ENCODE measurements around the gene ZNF581. TPM values are rescaled to one million over a fixed set of nuclear protein-coding genes. Genes with fewer than 3 reads are reported as not detected.

ZNF581 gene
- total RNA-seq, 3 donors from 2014 or later (not counting 1 experiment from before 2014, with no cell fraction given), result 15.4 to 21.9 (median 19.0) TPM

GRCh38 chr19:55676889-55677505 lies 33.5 kb downstream of the ZNF581 start:
- H3K9me3 ChIP-seq (ENCODE audit: control insufficient read depth, insufficient read depth, low read length), result no peaks in the 10 kb centered on the region
- H3K27ac Mint-ChIP-seq, result peak overlapping the region; percentile 88 to 99
- H3K4me3 Mint-ChIP-seq, result peak overlapping the region; percentile 93
- intact Hi-C loops (cut with micrococcal nuclease), result no loop called here
- no peaks in the 10 kb centered on the region for H3K27me3 ChIP-seq (ENCODE audit: control insufficient read depth, insufficient read depth, low read length)
- H3K4me1 Mint-ChIP-seq, result peaks cover 45 to 49% of the 10 kb centered on the region in 2 donors
- peaks cover 40% of the 10 kb centered on the region for H3K36me3 ChIP-seq (ENCODE audit: control insufficient read depth, insufficient read depth, low read length)
- H3K9me3 Mint-ChIP-seq, result no peaks in the 10 kb centered on the region
- H3K36me3 Mint-ChIP-seq, result no peaks in the 10 kb centered on the region
- 89% methylated on average over 7 of the region's 7 CpGs for WGBS (ENCODE audit: insufficient coverage)
- ATAC-seq, result no peak
- H3K27me3 Mint-ChIP-seq (ENCODE audit: low read depth in 2 of 2), result no peaks in the 10 kb centered on the region
- peaks cover 59% of the 10 kb centered on the region for H3K4me1 ChIP-seq (ENCODE audit: control insufficient read depth, insufficient read depth, low read length)
- DNase-seq, result no peak
- no peak for TF ChIP-seq CTCF (IDR thresholded peaks at IDR 0.05)
- H3K27ac ChIP-seq (ENCODE audit: low read length), result peak overlapping the region; percentile 76
- no peak overlapping the region for H3K4me3 ChIP-seq (ENCODE audit: low read length)

GRCh38 chr19:55677572-55678028 lies 34.2 kb downstream of the ZNF581 start:
- no peak for ATAC-seq
- Histone ChIP-seq H3K9me3 (ENCODE audit: control insufficient read depth, insufficient read depth, low read length) (no peaks in the 10 kb centered on the region), H3K36me3 (ENCODE audit: control insufficient read depth, insufficient read depth, low read length) (peaks cover 41% of the 10 kb centered on the region), H3K4me1 (ENCODE audit: control insufficient read depth, insufficient read depth, low read length) (peaks cover 59% of the 10 kb centered on the region), H3K27me3 (ENCODE audit: control insufficient read depth, insufficient read depth, low read length) (no peaks in the 10 kb centered on the region), H3K4me3 (ENCODE audit: low read length) (no peak overlapping the region), H3K27ac (ENCODE audit: low read length) (peak overlapping the region; percentile 76)
- no peak for DNase-seq
- TF ChIP-seq CTCF (IDR thresholded peaks at IDR 0.05), result no peak
- H3K4me3 Mint-ChIP-seq, result peak overlapping the region; percentile 29
- WGBS (ENCODE audit: insufficient coverage), result 83% methylated on average over 6 of the region's 6 CpGs
- peaks cover 45 to 49% of the 10 kb centered on the region in 2 donors for H3K4me1 Mint-ChIP-seq
- H3K27me3 Mint-ChIP-seq (ENCODE audit: low read depth in 2 of 2), result no peaks in the 10 kb centered on the region
- H3K27ac Mint-ChIP-seq, result peak overlapping the region; percentile 65 to 88
- intact Hi-C loops (cut with micrococcal nuclease), result no loop called here
- H3K9me3 Mint-ChIP-seq, result no peaks in the 10 kb centered on the region
- H3K36me3 Mint-ChIP-seq, result no peaks in the 10 kb centered on the region

GRCh38 chr19:55678121-55678671 lies 34.7 kb downstream of the ZNF581 start:
- Histone ChIP-seq H3K27ac (ENCODE audit: low read length) (peak overlapping the region; percentile 76), H3K27me3 (ENCODE audit: control insufficient read depth, insufficient read depth, low read length) (no peaks in the 10 kb centered on the region), H3K9me3 (ENCODE audit: control insufficient read depth, insufficient read depth, low read length) (no peaks in the 10 kb centered on the region), H3K4me3 (ENCODE audit: low read length) (no peak overlapping the region), H3K4me1 (ENCODE audit: control insufficient read depth, insufficient read depth, low read length) (peaks cover 59% of the 10 kb centered on the region), H3K36me3 (ENCODE audit: control insufficient read depth, insufficient read depth, low read length) (peaks cover 41% of the 10 kb centered on the region)
- TF ChIP-seq CTCF (IDR thresholded peaks at IDR 0.05), result no peak
- H3K27ac Mint-ChIP-seq, result peak overlapping the region; percentile 18 to 65
- intact Hi-C loops (cut with micrococcal nuclease), result no loop called here
- no peaks in the 10 kb centered on the region for H3K9me3 Mint-ChIP-seq
- H3K4me1 Mint-ChIP-seq, result peaks cover 43 to 49% of the 10 kb centered on the region in 2 donors
- no peaks in the 10 kb centered on the region for H3K36me3 Mint-ChIP-seq
- H3K4me3 Mint-ChIP-seq, result peak overlapping the region; percentile 29
- ATAC-seq (no peak), DNase-seq (no peak)
- no peaks in the 10 kb centered on the region for H3K27me3 Mint-ChIP-seq (ENCODE audit: low read depth in 2 of 2)
- WGBS (ENCODE audit: insufficient coverage), result 77% methylated on average over 21 of the region's 21 CpGs

All from natural killer cell (primary cell).